ENCODE measurements around the gene PRKAG2.

The PRKAG2 gene

DNA sequence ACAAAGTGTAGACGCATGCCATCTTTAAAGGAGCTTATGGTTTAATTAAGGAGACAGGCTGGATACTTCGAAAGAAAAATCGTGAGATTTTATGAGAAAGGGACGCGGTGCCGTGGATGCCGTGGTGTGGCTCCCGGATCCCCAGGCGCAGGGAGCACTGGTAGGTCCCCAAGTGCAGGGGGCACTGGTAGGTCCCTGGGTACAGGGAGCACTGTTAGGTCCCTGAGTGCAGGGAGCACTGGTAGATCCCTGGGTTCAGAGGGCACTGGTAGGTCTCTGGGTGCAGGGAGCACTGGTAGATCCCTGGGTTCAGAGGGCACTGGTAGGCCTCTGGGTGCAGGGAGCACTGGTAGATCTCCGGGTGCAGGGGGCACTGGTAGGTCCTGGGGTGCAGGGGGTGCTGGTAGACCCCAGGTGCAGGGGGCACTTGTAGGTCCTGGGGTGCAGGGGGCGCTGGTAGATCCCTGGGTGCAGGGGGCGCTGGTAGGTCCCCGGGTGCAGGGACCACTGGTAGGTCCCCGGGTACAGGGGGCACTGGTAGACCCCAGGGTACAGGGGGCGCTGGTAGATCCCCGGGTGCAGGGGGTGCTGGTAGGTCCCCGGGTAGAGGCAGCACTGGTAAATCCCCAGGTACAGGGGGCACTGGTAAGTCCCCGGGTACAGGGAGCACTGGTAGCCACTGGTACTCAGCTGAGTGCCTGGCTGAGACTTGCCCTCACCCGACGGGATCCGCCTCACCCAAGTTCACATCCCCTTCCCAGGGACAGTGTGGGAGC is 14.1 kb downstream of the PRKAG2 start:
- H3K4me3 ChIP-seq (ENCODE audit: low read depth, low read length) = no peak overlapping the region
- TF ChIP-seq, protein P1, sequence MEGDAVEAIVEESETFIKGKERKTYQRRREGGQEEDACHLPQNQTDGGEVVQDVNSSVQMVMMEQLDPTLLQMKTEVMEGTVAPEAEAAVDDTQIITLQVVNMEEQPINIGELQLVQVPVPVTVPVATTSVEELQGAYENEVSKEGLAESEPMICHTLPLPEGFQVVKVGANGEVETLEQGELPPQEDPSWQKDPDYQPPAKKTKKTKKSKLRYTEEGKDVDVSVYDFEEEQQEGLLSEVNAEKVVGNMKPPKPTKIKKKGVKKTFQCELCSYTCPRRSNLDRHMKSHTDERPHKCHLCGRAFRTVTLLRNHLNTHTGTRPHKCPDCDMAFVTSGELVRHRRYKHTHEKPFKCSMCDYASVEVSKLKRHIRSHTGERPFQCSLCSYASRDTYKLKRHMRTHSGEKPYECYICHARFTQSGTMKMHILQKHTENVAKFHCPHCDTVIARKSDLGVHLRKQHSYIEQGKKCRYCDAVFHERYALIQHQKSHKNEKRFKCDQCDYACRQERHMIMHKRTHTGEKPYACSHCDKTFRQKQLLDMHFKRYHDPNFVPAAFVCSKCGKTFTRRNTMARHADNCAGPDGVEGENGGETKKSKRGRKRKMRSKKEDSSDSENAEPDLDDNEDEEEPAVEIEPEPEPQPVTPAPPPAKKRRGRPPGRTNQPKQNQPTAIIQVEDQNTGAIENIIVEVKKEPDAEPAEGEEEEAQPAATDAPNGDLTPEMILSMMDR (IDR thresholded peaks at IDR 0.05; ENCODE audit: low read depth, low read length) = no peak

DNA sequence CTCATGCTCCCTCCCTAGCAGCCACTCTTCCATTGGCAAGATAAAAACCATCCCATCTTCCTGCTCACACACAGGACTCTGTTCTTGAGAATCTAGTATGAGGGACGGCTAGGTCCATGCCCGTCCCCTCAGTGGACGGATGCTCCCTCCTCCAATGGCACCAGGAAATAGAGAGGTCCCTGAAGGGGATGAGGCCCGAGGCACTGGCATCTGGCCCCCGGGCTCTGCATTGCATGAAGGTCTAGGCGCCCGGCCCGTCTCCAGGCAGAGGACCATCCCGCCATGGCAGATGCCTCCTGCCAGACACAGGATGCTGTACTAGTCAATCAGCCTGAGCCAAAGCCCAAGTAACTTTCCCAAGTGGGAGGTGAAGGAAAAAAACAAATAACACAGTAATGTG is 15.0 kb downstream of the PRKAG2 start:
- H3K4me3 ChIP-seq (ENCODE audit: low read depth, low read length) = no peak overlapping the region
- TF ChIP-seq, protein P1 (IDR thresholded peaks at IDR 0.05; ENCODE audit: low read depth, low read length) = no peak

DNA sequence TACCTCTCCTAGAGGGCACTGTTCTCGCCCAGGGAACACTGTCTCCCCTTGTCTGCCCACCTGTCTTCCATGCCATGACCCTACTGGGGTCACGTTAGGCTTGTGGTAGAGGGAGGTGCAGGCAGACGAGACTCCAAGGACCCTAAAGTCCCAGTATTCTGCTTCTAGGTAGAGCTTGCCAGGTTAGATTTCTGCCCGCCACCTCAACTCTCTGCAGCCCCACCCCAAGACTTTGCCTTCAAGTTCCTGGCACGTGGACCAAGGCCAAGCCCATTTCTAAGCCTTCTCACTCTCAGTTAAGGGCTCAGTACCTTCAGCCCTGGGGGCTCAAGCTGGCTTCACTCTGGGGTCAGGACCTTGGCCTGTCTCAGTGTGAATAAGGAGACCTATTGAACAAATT is 16.1 kb downstream of the PRKAG2 start:
- TF ChIP-seq, protein P1 (IDR thresholded peaks at IDR 0.05; ENCODE audit: low read depth, low read length) = no peak
- H3K4me3 ChIP-seq (ENCODE audit: low read depth, low read length) = no peak overlapping the region

DNA sequence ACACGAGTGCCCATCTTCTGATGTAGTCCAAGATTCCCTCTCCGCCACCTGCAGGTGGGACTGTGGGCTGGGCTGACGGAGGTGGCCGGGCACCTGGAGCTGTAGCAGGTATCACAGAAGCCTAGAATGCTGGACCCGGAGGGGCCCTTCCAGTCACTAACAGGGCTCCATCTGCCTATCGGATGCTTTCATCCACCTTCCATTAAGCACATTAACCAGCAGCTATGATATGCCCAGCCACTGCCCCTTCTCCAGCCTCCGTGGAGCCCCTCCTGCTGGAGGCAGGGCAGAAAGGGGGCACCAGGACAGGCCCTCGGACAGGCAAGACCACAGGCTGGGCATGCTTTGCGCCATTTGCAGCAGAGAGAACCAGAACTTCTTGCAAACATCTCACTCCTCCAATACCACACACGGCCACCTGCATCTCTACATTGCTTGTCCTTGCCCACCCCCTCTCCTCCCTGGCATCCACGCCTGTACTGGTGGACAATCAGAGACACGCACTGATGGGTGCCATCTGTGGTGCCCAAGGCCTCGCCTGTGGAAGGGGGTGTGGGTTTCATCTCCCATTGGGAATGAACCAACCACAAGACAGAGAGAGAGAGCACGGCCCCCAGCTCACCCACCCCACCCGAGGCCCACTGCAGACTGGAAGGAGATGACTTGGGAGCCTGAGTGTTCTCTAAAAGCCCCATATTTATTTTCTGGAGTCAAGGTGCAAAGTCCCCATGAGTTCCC is 16.8 kb downstream of the PRKAG2 start:
- TF ChIP-seq, protein P1 (IDR thresholded peaks at IDR 0.05; ENCODE audit: low read depth, low read length) = no peak
- H3K4me3 ChIP-seq (ENCODE audit: low read depth, low read length) = no peak overlapping the region

DNA sequence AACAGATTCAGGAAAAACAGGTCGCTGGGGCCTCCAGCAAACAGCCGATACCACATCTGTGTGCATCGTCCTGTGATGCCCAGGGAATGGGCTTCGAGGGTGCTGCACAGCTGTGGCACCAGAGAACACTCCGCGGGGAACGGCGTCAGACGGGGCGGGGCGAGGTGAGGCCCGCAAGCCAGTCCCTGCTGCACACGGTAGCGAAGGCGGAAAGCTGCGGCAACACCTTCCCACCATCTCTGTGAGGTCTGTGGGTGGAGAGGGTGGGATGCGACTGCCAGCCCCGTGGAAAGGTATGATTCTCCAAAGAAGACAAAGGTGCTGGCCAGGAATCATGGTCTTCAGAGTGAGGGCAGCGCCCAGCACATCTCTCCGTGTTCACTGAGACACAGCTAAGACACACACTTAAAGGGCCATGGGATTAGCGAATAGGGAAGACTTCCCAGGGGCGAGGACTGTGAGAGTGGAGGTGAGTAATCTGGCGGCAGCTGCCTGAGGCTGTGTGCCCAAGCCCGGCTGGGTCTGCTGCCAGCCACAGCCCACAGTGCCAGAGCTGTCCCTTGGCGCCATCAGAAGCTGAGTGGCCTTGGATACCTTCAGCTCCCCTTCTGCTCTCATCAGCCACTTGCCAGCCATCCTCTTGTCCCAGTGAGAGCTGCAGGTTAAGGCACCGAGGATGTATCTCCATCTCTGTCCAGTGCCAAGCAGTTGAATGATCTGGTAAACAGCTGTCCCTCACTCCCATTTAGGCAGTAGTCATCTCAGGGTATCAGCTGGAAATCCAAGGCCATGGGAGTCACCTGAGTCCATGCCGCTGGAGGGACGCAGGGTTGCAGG is 17.6 kb downstream of the PRKAG2 start:
- no peak overlapping the region for H3K4me3 ChIP-seq (ENCODE audit: low read depth, low read length)
- TF ChIP-seq, protein P1 (IDR thresholded peaks at IDR 0.05; ENCODE audit: low read depth, low read length) = no peak

DNA sequence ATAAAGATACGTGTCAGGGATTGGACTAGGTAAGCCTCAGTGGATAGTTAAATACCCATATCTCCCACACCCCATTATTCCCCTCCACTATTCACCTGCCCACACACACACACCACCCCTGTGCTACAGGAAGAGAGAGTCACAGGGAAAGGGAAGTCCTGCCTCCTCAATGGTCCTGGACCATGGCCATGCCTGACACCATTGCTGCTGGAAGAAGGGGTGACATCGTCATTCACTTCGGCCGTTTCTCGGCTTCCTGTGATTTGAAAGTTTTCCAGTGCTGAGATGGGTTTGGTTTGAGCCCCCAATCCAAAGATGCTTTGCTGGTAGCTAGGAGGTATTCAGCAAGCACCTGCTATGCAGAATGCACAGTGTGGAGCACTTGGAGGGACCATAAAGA is 18.5 kb downstream of the PRKAG2 start:
- TF ChIP-seq, protein P1 (IDR thresholded peaks at IDR 0.05; ENCODE audit: low read depth, low read length) = no peak

More for the DNA sequence above, 18.5 kb downstream of the PRKAG2 start:
- H3K4me3 ChIP-seq (ENCODE audit: low read depth, low read length) = no peak overlapping the region

Measured in WI38 (cell line).